ENCODE data around the gene WDR73. TPM values are rescaled to one million over a fixed set of nuclear protein-coding genes. Genes with fewer than 3 reads are reported as not detected.

The WDR73 gene
- total and polyA plus RNA-seq, 9 of the 15 experiments (the other 6 are each of a cell fraction or from before 2014, with no cell fraction given), result 9.2 to 25.4 (median 21.7) TPM

DNA sequence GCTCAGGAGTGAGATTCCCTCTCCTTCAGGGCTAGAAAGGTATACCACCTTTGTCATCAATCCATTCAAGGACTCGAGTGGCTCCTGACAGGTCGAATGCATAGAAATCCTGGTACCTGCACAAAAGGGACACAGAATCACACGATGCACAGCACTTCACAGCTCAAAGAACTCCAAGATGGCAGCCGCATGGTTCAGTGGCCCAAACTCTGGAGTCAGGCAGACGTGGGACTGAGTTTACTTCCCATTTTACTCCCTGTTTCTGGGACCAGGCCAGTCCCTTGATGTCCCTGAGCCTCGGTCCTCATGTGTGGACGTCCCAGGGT lies 536 bp downstream of the WDR73 start (continued):
- TF ChIP-seq, protein P1, sequence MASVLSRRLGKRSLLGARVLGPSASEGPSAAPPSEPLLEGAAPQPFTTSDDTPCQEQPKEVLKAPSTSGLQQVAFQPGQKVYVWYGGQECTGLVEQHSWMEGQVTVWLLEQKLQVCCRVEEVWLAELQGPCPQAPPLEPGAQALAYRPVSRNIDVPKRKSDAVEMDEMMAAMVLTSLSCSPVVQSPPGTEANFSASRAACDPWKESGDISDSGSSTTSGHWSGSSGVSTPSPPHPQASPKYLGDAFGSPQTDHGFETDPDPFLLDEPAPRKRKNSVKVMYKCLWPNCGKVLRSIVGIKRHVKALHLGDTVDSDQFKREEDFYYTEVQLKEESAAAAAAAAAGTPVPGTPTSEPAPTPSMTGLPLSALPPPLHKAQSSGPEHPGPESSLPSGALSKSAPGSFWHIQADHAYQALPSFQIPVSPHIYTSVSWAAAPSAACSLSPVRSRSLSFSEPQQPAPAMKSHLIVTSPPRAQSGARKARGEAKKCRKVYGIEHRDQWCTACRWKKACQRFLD (CRISPR knock-in tag; IDR thresholded peaks at IDR 0.05), result 0 out of 2 replicates have a peak, but pooled peaks have one; percentile 27
- TF ChIP-seq DMBX1 (CRISPR knock-in tag; IDR thresholded peaks at IDR 0.05; ENCODE audit: borderline replicate concordance), result 0 out of 2 replicates have a peak, but pooled peaks have one; percentile 34
- TF ChIP-seq, protein P2, sequence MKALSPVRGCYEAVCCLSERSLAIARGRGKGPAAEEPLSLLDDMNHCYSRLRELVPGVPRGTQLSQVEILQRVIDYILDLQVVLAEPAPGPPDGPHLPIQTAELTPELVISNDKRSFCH (CRISPR knock-in tag; IDR thresholded peaks at IDR 0.05), result no peak
- TF ChIP-seq, protein P2 (tag; IDR thresholded peaks at IDR 0.05), result 0 out of 2 replicates have a peak, but pooled peaks have one; percentile 61
- TF ChIP-seq, protein P3, sequence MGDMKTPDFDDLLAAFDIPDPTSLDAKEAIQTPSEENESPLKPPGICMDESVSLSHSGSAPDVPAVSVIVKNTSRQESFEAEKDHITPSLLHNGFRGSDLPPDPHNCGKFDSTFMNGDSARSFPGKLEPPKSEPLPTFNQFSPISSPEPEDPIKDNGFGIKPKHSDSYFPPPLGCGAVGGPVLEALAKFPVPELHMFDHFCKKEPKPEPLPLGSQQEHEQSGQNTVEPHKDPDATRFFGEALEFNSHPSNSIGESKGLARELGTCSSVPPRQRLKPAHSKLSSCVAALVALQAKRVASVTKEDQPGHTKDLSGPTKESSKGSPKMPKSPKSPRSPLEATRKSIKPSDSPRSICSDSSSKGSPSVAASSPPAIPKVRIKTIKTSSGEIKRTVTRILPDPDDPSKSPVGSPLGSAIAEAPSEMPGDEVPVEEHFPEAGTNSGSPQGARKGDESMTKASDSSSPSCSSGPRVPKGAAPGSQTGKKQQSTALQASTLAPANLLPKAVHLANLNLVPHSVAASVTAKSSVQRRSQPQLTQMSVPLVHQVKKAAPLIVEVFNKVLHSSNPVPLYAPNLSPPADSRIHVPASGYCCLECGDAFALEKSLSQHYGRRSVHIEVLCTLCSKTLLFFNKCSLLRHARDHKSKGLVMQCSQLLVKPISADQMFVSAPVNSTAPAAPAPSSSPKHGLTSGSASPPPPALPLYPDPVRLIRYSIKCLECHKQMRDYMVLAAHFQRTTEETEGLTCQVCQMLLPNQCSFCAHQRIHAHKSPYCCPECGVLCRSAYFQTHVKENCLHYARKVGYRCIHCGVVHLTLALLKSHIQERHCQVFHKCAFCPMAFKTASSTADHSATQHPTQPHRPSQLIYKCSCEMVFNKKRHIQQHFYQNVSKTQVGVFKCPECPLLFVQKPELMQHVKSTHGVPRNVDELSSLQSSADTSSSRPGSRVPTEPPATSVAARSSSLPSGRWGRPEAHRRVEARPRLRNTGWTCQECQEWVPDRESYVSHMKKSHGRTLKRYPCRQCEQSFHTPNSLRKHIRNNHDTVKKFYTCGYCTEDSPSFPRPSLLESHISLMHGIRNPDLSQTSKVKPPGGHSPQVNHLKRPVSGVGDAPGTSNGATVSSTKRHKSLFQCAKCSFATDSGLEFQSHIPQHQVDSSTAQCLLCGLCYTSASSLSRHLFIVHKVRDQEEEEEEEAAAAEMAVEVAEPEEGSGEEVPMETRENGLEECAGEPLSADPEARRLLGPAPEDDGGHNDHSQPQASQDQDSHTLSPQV (IDR thresholded peaks at IDR 0.05), result peak; percentile 60
- peak; percentile 48; the same call in 1 of the 2 replicates for TF ChIP-seq PTRF (tag; IDR thresholded peaks at IDR 0.05)
